T1000 (cell line): ENCODE results near the gene BCL2L11.

Source experiments
- DNase-seq: peaks from one replicate; lab custom pipeline; 2025; ENCODE audit warnings: mixed read lengths; lab: John Stamatoyannopoulos, UW

BCL2L11 gene

GRCh38 chr2:111168528-111169239 is 48.0 kb downstream of the BCL2L11 start:
- DNase-seq, result peak; percentile 39

GRCh38 chr2:111169268-111169667 is 48.6 kb downstream of the BCL2L11 start:
- DNase-seq, result no peak

GRCh38 chr2:111169924-111170323 is 49.2 kb downstream of the BCL2L11 start:
- no peak for DNase-seq

GRCh38 chr2:111171337-111171930 is 50.7 kb downstream of the BCL2L11 start:
- DNase-seq, result no peak

GRCh38 chr2:111172666-111173065 is 52.0 kb downstream of the BCL2L11 start:
- DNase-seq, result no peak

GRCh38 chr2:111173338-111173737 is 52.6 kb downstream of the BCL2L11 start:
- DNase-seq, result no peak

- no peak for DNase-seq
Observed at GRCh38 chr2:111173856-111174255, 53.1 kb downstream of the BCL2L11 start.

- no peak for DNase-seq
Observed at GRCh38 chr2:111175615-111176014, 54.9 kb downstream of the BCL2L11 start.

GRCh38 chr2:111176388-111176787 is 55.7 kb downstream of the BCL2L11 start:
- no peak for DNase-seq

GRCh38 chr2:111176867-111177266 is 56.2 kb downstream of the BCL2L11 start:
- no peak for DNase-seq

GRCh38 chr2:111178296-111178695 is 57.6 kb downstream of the BCL2L11 start:
- no peak for DNase-seq

- no peak for DNase-seq
Observed at GRCh38 chr2:111178730-111179405, 58.2 kb downstream of the BCL2L11 start.

- DNase-seq, result no peak
Observed at GRCh38 chr2:111182121-111182520, 61.4 kb downstream of the BCL2L11 start.

- DNase-seq, result no peak
Observed at GRCh38 chr2:111182740-111183139, 62.0 kb downstream of the BCL2L11 start.

- no peak for DNase-seq
Observed at GRCh38 chr2:111184725-111185310, 64.1 kb downstream of the BCL2L11 start.

GRCh38 chr2:111185361-111186022 is 64.8 kb downstream of the BCL2L11 start:
- DNase-seq, result no peak

- no peak for DNase-seq
Observed at GRCh38 chr2:111186121-111186715, 65.5 kb downstream of the BCL2L11 start.

- no peak for DNase-seq
Observed at GRCh38 chr2:111186933-111187332, 66.2 kb downstream of the BCL2L11 start.

- DNase-seq, result no peak
Observed at GRCh38 chr2:111188681-111189080, 68.0 kb downstream of the BCL2L11 start.

GRCh38 chr2:111189106-111189505 is 68.4 kb downstream of the BCL2L11 start:
- DNase-seq, result no peak

GRCh38 chr2:111190816-111191540 is 70.3 kb downstream of the BCL2L11 start:
- no peak for DNase-seq
